DND-41 (cell line): ENCODE data around the gene TIMM50.

ENCODE experiments used
- ATAC-seq: fragments of 200-7000 bp; cut with Tn5 transposase; 3 replicates; pipeline ENCODE4 v1.9.1; 2021; ENCODE audit warnings: low read depth; ENCODE audit not compliant: insufficient read depth
- DNase-seq: peaks from one replicate; pipeline ENCODE4 v3.0.0-alpha.2; 2020
- H2AFZ ChIP-seq: 2 replicates; pipeline ENCODE4 v1.6.0; 2012; ENCODE audit warnings: low read depth, low read length
- H3K27ac ChIP-seq: 2 replicates; pipeline ENCODE4 v1.5.1; 2012; ENCODE audit warnings: low read length, inconsistent platforms
- H3K27me3 ChIP-seq: fragments of 200-600 bp; sonication (generic); 2 replicates; pipeline ENCODE4 v1.6.0; 2012; ENCODE audit warnings: low read length, mild to moderate bottlenecking, inconsistent platforms; ENCODE audit not compliant: insufficient read depth, poor library complexity
- H3K36me3 ChIP-seq: 2 replicates; pipeline ENCODE4 v1.5.1; 2012; ENCODE audit warnings: low read length, inconsistent platforms; ENCODE audit not compliant: insufficient read depth
- H3K4me1 ChIP-seq: 2 replicates; pipeline ENCODE4 v1.5.1; 2012; ENCODE audit warnings: mild to moderate bottlenecking, low read length; ENCODE audit not compliant: insufficient read depth
- H3K4me2 ChIP-seq: 2 replicates; pipeline ENCODE4 v1.6.0; 2012; ENCODE audit warnings: mild to moderate bottlenecking, moderate library complexity, low read length, inconsistent platforms; ENCODE audit not compliant: insufficient read depth
- H3K4me3 ChIP-seq, 2 experiments: fragments of 200-600 bp in 1 of 2; shearing (Covaris generic) in 1 of 2; 2 replicates each; pipeline ENCODE4 v1.5.1; 2012 to 2016; ENCODE audit warnings: inconsistent platforms in 2 of 2, low read length in 2 of 2, mild to moderate bottlenecking in 2 of 2, low read depth in 1 of 2, moderate library complexity in 1 of 2
- H3K79me2 ChIP-seq: 2 replicates; pipeline ENCODE4 v1.6.0; 2012; ENCODE audit warnings: low read length, inconsistent platforms; ENCODE audit not compliant: insufficient read depth
- H3K9ac ChIP-seq: 2 replicates; pipeline ENCODE4 v1.6.0; 2012; ENCODE audit warnings: low read depth, mild to moderate bottlenecking, inconsistent platforms, low read length, moderate library complexity
- H3K9me3 ChIP-seq: 2 replicates; pipeline ENCODE4 v1.5.1; 2012; ENCODE audit warnings: low read length, moderate library complexity, mild to moderate bottlenecking, inconsistent platforms; ENCODE audit not compliant: insufficient read depth, severe bottlenecking
- H4K20me1 ChIP-seq: 2 replicates; pipeline ENCODE4 v1.6.0; 2012; ENCODE audit warnings: low read length; ENCODE audit not compliant: insufficient read depth
- CTCF ChIP-seq: IDR thresholded peaks from 2 replicates; pipeline ENCODE4 v1.5.1; 2012; ENCODE audit warnings: borderline replicate concordance, low read length, moderate library complexity, mild to moderate bottlenecking; ENCODE audit not compliant: poor library complexity, severe bottlenecking; ENCODE audit errors: extremely low read depth
- EZH2 ChIP-seq: IDR thresholded peaks from 3 replicates; pipeline ENCODE4 v1.6.1; 2012; ENCODE audit warnings: borderline replicate concordance, low read depth, mild to moderate bottlenecking, moderate library complexity, low read length, inconsistent platforms; ENCODE audit not compliant: severe bottlenecking

The TIMM50 gene

GRCh38 chr19:39497701-39497995 lies 17.0 kb downstream of the TIMM50 start:
- Histone ChIP-seq H3K36me3 (no peaks in the 10 kb centered on the region), H3K27ac (no peak overlapping the region), H3K4me2 (0 out of 2 replicates have a peak overlapping the region, but pooled peaks have one; percentile 6), H3K9ac (no peak overlapping the region), H3K27me3 (peaks cover 20% of the 10 kb centered on the region), H3K4me3 (no peak overlapping the region), H3K9me3 (no peaks in the 10 kb centered on the region), H4K20me1 (no peaks in the 10 kb centered on the region), H3K4me1 (peaks cover 5% of the 10 kb centered on the region), H3K79me2 (no peaks in the 10 kb centered on the region), H2AFZ (no peak overlapping the region)
- DNase-seq (no peak), ATAC-seq (no peak)
- TF ChIP-seq EZH2 (no peak), CTCF (no peak)

GRCh38 chr19:39497996-39498797 lies 17.6 kb downstream of the TIMM50 start:
- Histone ChIP-seq H3K9me3 (no peaks in the 10 kb centered on the region), H3K27me3 (peaks cover 20% of the 10 kb centered on the region), H3K79me2 (no peaks in the 10 kb centered on the region), H3K9ac (no peak overlapping the region), H3K4me2 (0 out of 2 replicates have a peak overlapping the region, but pooled peaks have one; percentile 6), H4K20me1 (no peaks in the 10 kb centered on the region), H3K36me3 (no peaks in the 10 kb centered on the region), H3K4me1 (peaks cover 5% of the 10 kb centered on the region), H3K4me3 (no peak overlapping the region), H2AFZ (no peak overlapping the region), H3K27ac (no peak overlapping the region)
- DNase-seq: peak; percentile 25
- peak; percentile 53 for TF ChIP-seq CTCF
- TF ChIP-seq EZH2: peak; percentile 70
- peak; percentile 50; the same call in 2 of the 3 replicates for ATAC-seq

DNA sequence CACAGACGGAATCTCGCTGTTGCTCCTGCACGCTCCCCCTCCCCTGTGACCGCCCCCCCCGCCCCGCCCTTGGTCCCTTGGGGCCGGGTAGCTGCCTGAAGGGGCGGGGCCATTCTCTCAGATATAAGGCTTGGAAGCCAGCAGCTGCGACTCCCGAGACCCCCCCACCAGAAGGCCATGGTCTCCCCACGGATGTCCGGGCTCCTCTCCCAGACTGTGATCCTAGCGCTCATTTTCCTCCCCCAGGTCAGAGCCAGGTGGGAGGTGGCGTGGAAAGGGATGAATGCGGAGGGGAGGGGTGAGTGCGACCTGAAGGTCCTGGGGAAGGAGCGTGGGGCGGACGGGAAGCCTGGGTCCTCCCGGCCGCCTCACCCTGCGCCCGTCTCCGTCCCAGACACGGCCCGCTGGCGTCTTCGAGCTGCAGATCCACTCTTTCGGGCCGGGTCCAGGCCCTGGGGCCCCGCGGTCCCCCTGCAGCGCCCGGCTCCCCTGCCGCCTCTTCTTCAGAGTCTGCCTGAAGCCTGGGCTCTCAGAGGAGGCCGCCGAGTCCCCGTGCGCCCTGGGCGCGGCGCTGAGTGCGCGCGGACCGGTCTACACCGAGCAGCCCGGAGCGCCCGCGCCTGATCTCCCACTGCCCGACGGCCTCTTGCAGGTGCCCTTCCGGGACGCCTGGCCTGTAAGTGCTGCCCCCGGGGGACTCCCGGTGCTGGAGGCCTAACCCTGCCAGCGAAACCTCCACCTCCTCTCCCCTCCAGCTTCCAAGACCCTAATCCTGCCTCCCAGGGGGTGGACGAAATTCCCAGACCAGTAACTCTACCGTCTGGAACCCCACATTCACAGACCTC lies 18.4 kb downstream of the TIMM50 start, which contains the start of gene DLL3:
Gene DLL3 (plus strand): TSS at position 150 of the 845 bp plus-strand sequence. CDS start 28 bp downstream, at position 178.
- no peak within 1 kb of the TSS for H3K27ac ChIP-seq
- H3K9ac ChIP-seq: no peak within 1 kb of the TSS
- no peaks in the 10 kb centered on the region for H4K20me1 ChIP-seq
- 0 out of 2 replicates have a peak within 1 kb of the TSS, but pooled peaks have one; percentile 6 for H3K4me2 ChIP-seq
- TF ChIP-seq CTCF (no peak), EZH2 (no peak)
- H3K9me3 ChIP-seq: no peaks in the 10 kb centered on the region
- H3K4me1 ChIP-seq: peaks cover 5% of the 10 kb centered on the region
- H3K27me3 ChIP-seq: peaks cover 20% of the 10 kb centered on the region
- DNase-seq: peak; percentile 24
- no peak for ATAC-seq
- no peaks in the 10 kb centered on the region for H3K36me3 ChIP-seq
- H2AFZ ChIP-seq: no peak within 1 kb of the TSS
- no peaks in the 10 kb centered on the region for H3K79me2 ChIP-seq
- no peak within 1 kb of the TSS for H3K4me3 ChIP-seq
